HG03139 (cell line): ENCODE data around the gene CKM.
A peak's percentile ranks its signal among the peaks of the same experiment; 100 is the strongest.

Experiments
- ATAC-seq: cut with Tn5 transposase; IDR thresholded peaks from one replicate; pipeline ENCODE4 v1.9.1; 2021; ENCODE audit not compliant: unreplicated experiment

Gene CKM

GRCh38 chr19:45322744-45323281 is at the start of gene CKM:
CKM (minus strand) TSS chr19:45322875; CDS start chr19:45319713, 3,162 bp downstream.
- no peak for ATAC-seq

GRCh38 chr19:45370410-45371204 is 47.9 kb upstream of the CKM start, which contains the start of gene ERCC2:
ERCC2 (minus strand) TSS chr19:45370573; CDS start chr19:45370540, 33 bp downstream.
- ATAC-seq, result peak; percentile 93

- no peak for ATAC-seq
Measured at GRCh38 chr19:45368737-45369340, 46.2 kb upstream of the CKM start.

- ATAC-seq, result no peak
Measured at GRCh38 chr19:45368127-45368526, 45.5 kb upstream of the CKM start.

- ATAC-seq, result no peak
Measured at GRCh38 chr19:45364696-45365095, 42.0 kb upstream of the CKM start.

- ATAC-seq, result no peak
Measured at GRCh38 chr19:45363861-45364459, 41.3 kb upstream of the CKM start.

- no peak for ATAC-seq
Measured at GRCh38 chr19:45362291-45362690, 39.6 kb upstream of the CKM start.

- no peak for ATAC-seq
Measured at GRCh38 chr19:45361608-45362007, 38.9 kb upstream of the CKM start.

GRCh38 chr19:45358213-45358792 is 35.6 kb upstream of the CKM start:
- no peak for ATAC-seq

- no peak for ATAC-seq
Measured at GRCh38 chr19:45357445-45357783, 34.7 kb upstream of the CKM start.

- no peak for ATAC-seq
Measured at GRCh38 chr19:45356760-45357444, 34.2 kb upstream of the CKM start.

GRCh38 chr19:45355910-45356309 is 33.2 kb upstream of the CKM start:
- no peak for ATAC-seq

- no peak for ATAC-seq
Measured at GRCh38 chr19:45355402-45355801, 32.7 kb upstream of the CKM start.

GRCh38 chr19:45354241-45354842 is 31.7 kb upstream of the CKM start:
- no peak for ATAC-seq

- ATAC-seq, result no peak
Measured at GRCh38 chr19:45352914-45353796, 30.5 kb upstream of the CKM start.

- ATAC-seq, result no peak
Measured at GRCh38 chr19:45352471-45352870, 29.8 kb upstream of the CKM start.

- no peak for ATAC-seq
Measured at GRCh38 chr19:45352062-45352461, 29.4 kb upstream of the CKM start.

- ATAC-seq, result no peak
Measured at GRCh38 chr19:45351401-45351952, 28.8 kb upstream of the CKM start.

GRCh38 chr19:45350477-45351058 is 27.9 kb upstream of the CKM start:
- no peak for ATAC-seq
